HEK293 (cell line): ENCODE measurements around the gene USP46.

Experiments used
- CTCF ChIA-PET: fragments of 350-600 bp; formaldehyde crosslinking; extraction: SDS; loops from one replicate; lab custom pipeline; 2021; ENCODE audit warnings: antibody characterized with exemption; lab: Yijun Ruan, JAX
- POLR2A ChIA-PET: fragments of 300-600 bp; formaldehyde crosslinking; extraction: SDS; loops from one replicate; lab custom pipeline; 2020; ENCODE audit warnings: antibody characterized with exemption, inconsistent platforms; lab: Yijun Ruan, JAX
- H3K27ac ChIP-seq: fragments of 200-500 bp; sonication (Bioruptor generic); 2 replicates; pipeline ENCODE4 v1.5.1; 2014; ENCODE audit warnings: low read depth, low read length, control low read depth, inconsistent platforms; ENCODE audit errors: extremely low read depth
- H3K36me3 ChIP-seq, 2 experiments: fragments of 200-500 bp in 1 of 2; sonication (Bioruptor generic) in 1 of 2; 1 replicate in 1 of 2; 2 replicates in 1 of 2; pipeline ENCODE4 v1.5.1; 2014 to 2017; ENCODE audit warnings: inconsistent platforms in 2 of 2, low read length in 2 of 2; ENCODE audit not compliant: control insufficient read depth in 2 of 2, insufficient read depth in 1 of 2
- H3K4me1 ChIP-seq: fragments of 200-500 bp; sonication (Bioruptor generic); 2 replicates; pipeline ENCODE4 v1.5.1; 2014; ENCODE audit warnings: mild to moderate bottlenecking, low read length, inconsistent platforms; ENCODE audit not compliant: control insufficient read depth, insufficient read depth
- H3K4me3 ChIP-seq: 2 replicates; pipeline ENCODE4 v1.5.1; 2011; ENCODE audit warnings: low read depth, mild to moderate bottlenecking, control low read depth, low read length, moderate library complexity
- H3K9me3 ChIP-seq: fragments of 200-500 bp; sonication (Bioruptor generic); 2 replicates; pipeline ENCODE4 v1.5.1; 2014; ENCODE audit warnings: low read depth, low read length, inconsistent platforms; ENCODE audit not compliant: control insufficient read depth, insufficient read depth
- EGR2 ChIP-seq: fragments of 450-650 bp; formaldehyde crosslinking; IDR thresholded peaks from 2 replicates; pipeline ENCODE4 v1.5.1; 2016; ENCODE audit warnings: low read depth, missing biosample characterization, missing genetic modification characterization
- MYNN ChIP-seq: fragments of 450-650 bp; formaldehyde crosslinking; IDR thresholded peaks from 2 replicates; pipeline ENCODE4 v1.5.1; 2016; ENCODE audit warnings: missing biosample characterization, missing genetic modification characterization, borderline replicate concordance
- SCRT1 ChIP-seq: fragments of 450-650 bp; formaldehyde crosslinking; IDR thresholded peaks from 2 replicates; pipeline ENCODE4 v1.5.1; 2016; ENCODE audit warnings: missing biosample characterization, missing genetic modification characterization, borderline replicate concordance
- SCRT2 ChIP-seq: fragments of 450-650 bp; formaldehyde crosslinking; IDR thresholded peaks from 2 replicates; pipeline ENCODE4 v1.5.1; 2016; ENCODE audit warnings: missing biosample characterization, missing genetic modification characterization
- SP2 ChIP-seq: fragments of 450-650 bp; formaldehyde crosslinking; IDR thresholded peaks from 2 replicates; pipeline ENCODE4 v1.5.1; 2016; ENCODE audit warnings: missing biosample characterization, missing genetic modification characterization
- ZBTB7A ChIP-seq: fragments of 450-650 bp; formaldehyde crosslinking; IDR thresholded peaks from 2 replicates; pipeline ENCODE4 v1.5.1; 2016; ENCODE audit warnings: low read depth, missing biosample characterization, missing genetic modification characterization
- ZIC2 ChIP-seq: fragments of 450-650 bp; formaldehyde crosslinking; IDR thresholded peaks from 2 replicates; pipeline ENCODE4 v1.5.1; 2016; ENCODE audit warnings: missing biosample characterization, missing genetic modification characterization
- ZNF112 ChIP-seq: fragments of 450-650 bp; formaldehyde crosslinking; IDR thresholded peaks from 2 replicates; pipeline ENCODE4 v1.5.0; 2017; ENCODE audit warnings: missing biosample characterization, missing genetic modification characterization
- ZNF155 ChIP-seq: fragments of 450-650 bp; formaldehyde crosslinking; IDR thresholded peaks from 2 replicates; pipeline ENCODE4 v1.5.1; 2016; ENCODE audit warnings: missing biosample characterization, missing genetic modification characterization
- ZNF221 ChIP-seq: fragments of 450-650 bp; formaldehyde crosslinking; IDR thresholded peaks from 2 replicates; pipeline ENCODE4 v1.5.1; 2017; ENCODE audit warnings: missing biosample characterization, missing genetic modification characterization, borderline replicate concordance
- ZNF394 ChIP-seq: fragments of 450-650 bp; formaldehyde crosslinking; IDR thresholded peaks from 2 replicates; pipeline ENCODE4 v1.5.1; 2016; ENCODE audit warnings: missing biosample characterization, missing genetic modification characterization, mild to moderate bottlenecking, moderate library complexity, borderline replicate concordance
- ZNF571 ChIP-seq: fragments of 450-650 bp; formaldehyde crosslinking; IDR thresholded peaks from 2 replicates; pipeline ENCODE4 v1.5.0; 2017; ENCODE audit warnings: missing biosample characterization, missing genetic modification characterization
- ZNF585B ChIP-seq: fragments of 450-650 bp; formaldehyde crosslinking; IDR thresholded peaks from 2 replicates; pipeline ENCODE4 v1.5.1; 2016; ENCODE audit warnings: missing biosample characterization, missing genetic modification characterization
- ZNF626 ChIP-seq: fragments of 450-650 bp; sonication (Bioruptor Pico); formaldehyde crosslinking; IDR thresholded peaks from 2 replicates; pipeline ENCODE4 v1.5.1; 2018; ENCODE audit warnings: missing biosample characterization, missing genetic modification characterization, inconsistent platforms
- ZNF629 ChIP-seq: fragments of 450-650 bp; formaldehyde crosslinking; IDR thresholded peaks from 2 replicates; pipeline ENCODE4 v1.5.1; 2017; ENCODE audit warnings: missing biosample characterization, missing genetic modification characterization
- ZNF654 ChIP-seq: fragments of 450-650 bp; formaldehyde crosslinking; IDR thresholded peaks from 2 replicates; pipeline ENCODE4 v1.5.1; 2016; ENCODE audit warnings: low read depth, missing biosample characterization, missing genetic modification characterization
- ZNF747 ChIP-seq: fragments of 450-650 bp; formaldehyde crosslinking; IDR thresholded peaks from 2 replicates; pipeline ENCODE4 v1.5.1; 2016; ENCODE audit warnings: missing biosample characterization, missing genetic modification characterization
- TF ChIP-seq, protein P1 (sequence below): fragments of 450-650 bp; formaldehyde crosslinking; IDR thresholded peaks from 2 replicates; pipeline ENCODE4 v1.5.1; 2016; ENCODE audit warnings: missing biosample characterization, missing genetic modification characterization
- TF ChIP-seq, protein P2 (sequence below): fragments of 450-650 bp; formaldehyde crosslinking; conservative IDR thresholded peaks from 2 replicates; pipeline ENCODE4 v1.5.1; 2016; ENCODE audit warnings: low read depth, missing biosample characterization, missing genetic modification characterization
- TF ChIP-seq, protein P3 (sequence below): fragments of 450-650 bp; formaldehyde crosslinking; IDR thresholded peaks from 2 replicates; pipeline ENCODE4 v1.5.1; 2016; ENCODE audit warnings: missing biosample characterization, missing genetic modification characterization
- TF ChIP-seq, protein P4 (sequence below): fragments of 450-650 bp; formaldehyde crosslinking; IDR thresholded peaks from 2 replicates; pipeline ENCODE4 v1.5.1; 2016; ENCODE audit warnings: missing biosample characterization, missing genetic modification characterization, borderline replicate concordance
- TF ChIP-seq, protein P5 (sequence below): fragments of 450-650 bp; formaldehyde crosslinking; IDR thresholded peaks from 2 replicates; pipeline ENCODE4 v1.5.1; 2016; ENCODE audit warnings: missing biosample characterization, missing genetic modification characterization, borderline replicate concordance
- TF ChIP-seq, protein P6 (sequence below): fragments of 450-650 bp; IDR thresholded peaks from 2 replicates; pipeline ENCODE4 v1.5.1; 2018; ENCODE audit warnings: missing biosample characterization, mild to moderate bottlenecking, missing genetic modification characterization

The USP46 gene

DNA sequence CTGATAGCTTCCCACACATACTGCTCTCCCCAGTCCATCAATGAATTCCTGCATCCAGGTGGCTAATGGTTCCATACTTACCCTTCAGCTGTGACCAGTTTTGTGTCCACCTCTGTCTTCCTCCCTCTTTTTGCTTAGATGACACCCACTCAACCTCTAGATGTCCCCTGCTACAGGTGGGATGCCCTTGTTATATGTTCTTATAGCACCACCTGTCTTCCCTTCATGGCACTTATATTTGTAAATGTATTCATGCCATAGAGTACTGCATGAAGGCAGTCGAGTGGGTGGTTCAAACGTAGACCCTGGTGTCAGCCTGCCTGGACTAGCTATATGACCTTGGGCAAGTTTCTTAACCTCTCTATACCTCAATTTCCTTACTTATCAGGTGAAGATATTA is 6.5 kb upstream of the USP46 start (continued):
- TF ChIP-seq, protein P1, sequence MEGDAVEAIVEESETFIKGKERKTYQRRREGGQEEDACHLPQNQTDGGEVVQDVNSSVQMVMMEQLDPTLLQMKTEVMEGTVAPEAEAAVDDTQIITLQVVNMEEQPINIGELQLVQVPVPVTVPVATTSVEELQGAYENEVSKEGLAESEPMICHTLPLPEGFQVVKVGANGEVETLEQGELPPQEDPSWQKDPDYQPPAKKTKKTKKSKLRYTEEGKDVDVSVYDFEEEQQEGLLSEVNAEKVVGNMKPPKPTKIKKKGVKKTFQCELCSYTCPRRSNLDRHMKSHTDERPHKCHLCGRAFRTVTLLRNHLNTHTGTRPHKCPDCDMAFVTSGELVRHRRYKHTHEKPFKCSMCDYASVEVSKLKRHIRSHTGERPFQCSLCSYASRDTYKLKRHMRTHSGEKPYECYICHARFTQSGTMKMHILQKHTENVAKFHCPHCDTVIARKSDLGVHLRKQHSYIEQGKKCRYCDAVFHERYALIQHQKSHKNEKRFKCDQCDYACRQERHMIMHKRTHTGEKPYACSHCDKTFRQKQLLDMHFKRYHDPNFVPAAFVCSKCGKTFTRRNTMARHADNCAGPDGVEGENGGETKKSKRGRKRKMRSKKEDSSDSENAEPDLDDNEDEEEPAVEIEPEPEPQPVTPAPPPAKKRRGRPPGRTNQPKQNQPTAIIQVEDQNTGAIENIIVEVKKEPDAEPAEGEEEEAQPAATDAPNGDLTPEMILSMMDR (tag by site-specific recombination) = peak; percentile 75
- no peak for TF ChIP-seq ZNF394 (tag by site-specific recombination)
- peak; percentile 54 for TF ChIP-seq ZNF654 (tag by site-specific recombination)
- no peak for TF ChIP-seq ZNF585B (tag by site-specific recombination)
- no peak for TF ChIP-seq ZBTB7A (tag by site-specific recombination)
- TF ChIP-seq ZNF112 (tag by site-specific recombination) = no peak
- TF ChIP-seq SCRT1 (tag by site-specific recombination) = peak; percentile 94
- TF ChIP-seq SCRT2 (tag by site-specific recombination) = peak; percentile 78
- TF ChIP-seq, protein P2, sequence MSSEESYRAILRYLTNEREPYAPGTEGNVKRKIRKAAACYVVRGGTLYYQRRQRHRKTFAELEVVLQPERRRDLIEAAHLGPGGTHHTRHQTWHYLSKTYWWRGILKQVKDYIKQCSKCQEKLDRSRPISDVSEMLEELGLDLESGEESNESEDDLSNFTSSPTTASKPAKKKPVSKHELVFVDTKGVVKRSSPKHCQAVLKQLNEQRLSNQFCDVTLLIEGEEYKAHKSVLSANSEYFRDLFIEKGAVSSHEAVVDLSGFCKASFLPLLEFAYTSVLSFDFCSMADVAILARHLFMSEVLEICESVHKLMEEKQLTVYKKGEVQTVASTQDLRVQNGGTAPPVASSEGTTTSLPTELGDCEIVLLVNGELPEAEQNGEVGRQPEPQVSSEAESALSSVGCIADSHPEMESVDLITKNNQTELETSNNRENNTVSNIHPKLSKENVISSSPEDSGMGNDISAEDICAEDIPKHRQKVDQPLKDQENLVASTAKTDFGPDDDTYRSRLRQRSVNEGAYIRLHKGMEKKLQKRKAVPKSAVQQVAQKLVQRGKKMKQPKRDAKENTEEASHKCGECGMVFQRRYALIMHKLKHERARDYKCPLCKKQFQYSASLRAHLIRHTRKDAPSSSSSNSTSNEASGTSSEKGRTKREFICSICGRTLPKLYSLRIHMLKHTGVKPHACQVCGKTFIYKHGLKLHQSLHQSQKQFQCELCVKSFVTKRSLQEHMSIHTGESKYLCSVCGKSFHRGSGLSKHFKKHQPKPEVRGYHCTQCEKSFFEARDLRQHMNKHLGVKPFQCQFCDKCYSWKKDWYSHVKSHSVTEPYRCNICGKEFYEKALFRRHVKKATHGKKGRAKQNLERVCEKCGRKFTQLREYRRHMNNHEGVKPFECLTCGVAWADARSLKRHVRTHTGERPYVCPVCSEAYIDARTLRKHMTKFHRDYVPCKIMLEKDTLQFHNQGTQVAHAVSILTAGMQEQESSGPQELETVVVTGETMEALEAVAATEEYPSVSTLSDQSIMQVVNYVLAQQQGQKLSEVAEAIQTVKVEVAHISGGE (tag by site-specific recombination) = no peak
- no peak for TF ChIP-seq SP2
- TF ChIP-seq, protein P3, sequence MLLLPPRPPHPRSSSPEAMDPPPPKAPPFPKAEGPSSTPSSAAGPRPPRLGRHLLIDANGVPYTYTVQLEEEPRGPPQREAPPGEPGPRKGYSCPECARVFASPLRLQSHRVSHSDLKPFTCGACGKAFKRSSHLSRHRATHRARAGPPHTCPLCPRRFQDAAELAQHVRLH = no peak
- TF ChIP-seq ZNF571 = no peak
- TF ChIP-seq ZNF626 = no peak
- TF ChIP-seq EGR2 (tag by site-specific recombination) = peak; percentile 32; the same call in 1 of the 2 replicates

DNA sequence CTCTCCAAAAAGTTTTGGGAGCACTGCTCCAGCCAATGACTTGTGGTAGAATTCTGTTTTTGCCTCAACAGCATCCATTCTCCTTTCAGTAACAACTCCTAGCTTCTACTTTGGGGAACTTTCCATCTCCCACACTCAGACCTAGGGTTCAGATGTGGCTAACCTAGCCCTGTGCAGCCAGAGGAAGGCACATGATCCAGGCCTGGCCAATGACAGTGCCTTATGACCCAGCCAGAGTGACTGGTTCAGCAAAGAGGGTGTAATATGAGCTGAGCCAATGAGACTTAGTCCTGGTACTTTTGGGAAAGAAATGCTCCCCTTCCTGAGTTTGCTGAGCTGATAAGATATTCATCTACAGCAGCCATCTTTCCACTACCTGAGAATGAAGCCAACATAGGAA is 5.4 kb upstream of the USP46 start:
- no peak for TF ChIP-seq MYNN (tag by site-specific recombination)
- TF ChIP-seq, protein P4, sequence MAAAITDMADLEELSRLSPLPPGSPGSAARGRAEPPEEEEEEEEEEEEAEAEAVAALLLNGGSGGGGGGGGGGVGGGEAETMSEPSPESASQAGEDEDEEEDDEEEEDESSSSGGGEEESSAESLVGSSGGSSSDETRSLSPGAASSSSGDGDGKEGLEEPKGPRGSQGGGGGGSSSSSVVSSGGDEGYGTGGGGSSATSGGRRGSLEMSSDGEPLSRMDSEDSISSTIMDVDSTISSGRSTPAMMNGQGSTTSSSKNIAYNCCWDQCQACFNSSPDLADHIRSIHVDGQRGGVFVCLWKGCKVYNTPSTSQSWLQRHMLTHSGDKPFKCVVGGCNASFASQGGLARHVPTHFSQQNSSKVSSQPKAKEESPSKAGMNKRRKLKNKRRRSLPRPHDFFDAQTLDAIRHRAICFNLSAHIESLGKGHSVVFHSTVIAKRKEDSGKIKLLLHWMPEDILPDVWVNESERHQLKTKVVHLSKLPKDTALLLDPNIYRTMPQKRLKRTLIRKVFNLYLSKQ = no peak
- TF ChIP-seq ZNF629 (tag by site-specific recombination) = no peak
- TF ChIP-seq ZNF221 (tag by site-specific recombination) = no peak
- TF ChIP-seq, protein P5, sequence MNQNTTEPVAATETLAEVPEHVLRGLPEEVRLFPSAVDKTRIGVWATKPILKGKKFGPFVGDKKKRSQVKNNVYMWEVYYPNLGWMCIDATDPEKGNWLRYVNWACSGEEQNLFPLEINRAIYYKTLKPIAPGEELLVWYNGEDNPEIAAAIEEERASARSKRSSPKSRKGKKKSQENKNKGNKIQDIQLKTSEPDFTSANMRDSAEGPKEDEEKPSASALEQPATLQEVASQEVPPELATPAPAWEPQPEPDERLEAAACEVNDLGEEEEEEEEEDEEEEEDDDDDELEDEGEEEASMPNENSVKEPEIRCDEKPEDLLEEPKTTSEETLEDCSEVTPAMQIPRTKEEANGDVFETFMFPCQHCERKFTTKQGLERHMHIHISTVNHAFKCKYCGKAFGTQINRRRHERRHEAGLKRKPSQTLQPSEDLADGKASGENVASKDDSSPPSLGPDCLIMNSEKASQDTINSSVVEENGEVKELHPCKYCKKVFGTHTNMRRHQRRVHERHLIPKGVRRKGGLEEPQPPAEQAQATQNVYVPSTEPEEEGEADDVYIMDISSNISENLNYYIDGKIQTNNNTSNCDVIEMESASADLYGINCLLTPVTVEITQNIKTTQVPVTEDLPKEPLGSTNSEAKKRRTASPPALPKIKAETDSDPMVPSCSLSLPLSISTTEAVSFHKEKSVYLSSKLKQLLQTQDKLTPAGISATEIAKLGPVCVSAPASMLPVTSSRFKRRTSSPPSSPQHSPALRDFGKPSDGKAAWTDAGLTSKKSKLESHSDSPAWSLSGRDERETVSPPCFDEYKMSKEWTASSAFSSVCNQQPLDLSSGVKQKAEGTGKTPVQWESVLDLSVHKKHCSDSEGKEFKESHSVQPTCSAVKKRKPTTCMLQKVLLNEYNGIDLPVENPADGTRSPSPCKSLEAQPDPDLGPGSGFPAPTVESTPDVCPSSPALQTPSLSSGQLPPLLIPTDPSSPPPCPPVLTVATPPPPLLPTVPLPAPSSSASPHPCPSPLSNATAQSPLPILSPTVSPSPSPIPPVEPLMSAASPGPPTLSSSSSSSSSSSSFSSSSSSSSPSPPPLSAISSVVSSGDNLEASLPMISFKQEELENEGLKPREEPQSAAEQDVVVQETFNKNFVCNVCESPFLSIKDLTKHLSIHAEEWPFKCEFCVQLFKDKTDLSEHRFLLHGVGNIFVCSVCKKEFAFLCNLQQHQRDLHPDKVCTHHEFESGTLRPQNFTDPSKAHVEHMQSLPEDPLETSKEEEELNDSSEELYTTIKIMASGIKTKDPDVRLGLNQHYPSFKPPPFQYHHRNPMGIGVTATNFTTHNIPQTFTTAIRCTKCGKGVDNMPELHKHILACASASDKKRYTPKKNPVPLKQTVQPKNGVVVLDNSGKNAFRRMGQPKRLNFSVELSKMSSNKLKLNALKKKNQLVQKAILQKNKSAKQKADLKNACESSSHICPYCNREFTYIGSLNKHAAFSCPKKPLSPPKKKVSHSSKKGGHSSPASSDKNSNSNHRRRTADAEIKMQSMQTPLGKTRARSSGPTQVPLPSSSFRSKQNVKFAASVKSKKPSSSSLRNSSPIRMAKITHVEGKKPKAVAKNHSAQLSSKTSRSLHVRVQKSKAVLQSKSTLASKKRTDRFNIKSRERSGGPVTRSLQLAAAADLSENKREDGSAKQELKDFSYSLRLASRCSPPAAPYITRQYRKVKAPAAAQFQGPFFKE (tag by site-specific recombination) = no peak
- TF ChIP-seq ZNF747 = no peak
- TF ChIP-seq ZNF155 (tag by site-specific recombination) = no peak
- no peak for TF ChIP-seq ZIC2 (tag by site-specific recombination)
- TF ChIP-seq, protein P6, sequence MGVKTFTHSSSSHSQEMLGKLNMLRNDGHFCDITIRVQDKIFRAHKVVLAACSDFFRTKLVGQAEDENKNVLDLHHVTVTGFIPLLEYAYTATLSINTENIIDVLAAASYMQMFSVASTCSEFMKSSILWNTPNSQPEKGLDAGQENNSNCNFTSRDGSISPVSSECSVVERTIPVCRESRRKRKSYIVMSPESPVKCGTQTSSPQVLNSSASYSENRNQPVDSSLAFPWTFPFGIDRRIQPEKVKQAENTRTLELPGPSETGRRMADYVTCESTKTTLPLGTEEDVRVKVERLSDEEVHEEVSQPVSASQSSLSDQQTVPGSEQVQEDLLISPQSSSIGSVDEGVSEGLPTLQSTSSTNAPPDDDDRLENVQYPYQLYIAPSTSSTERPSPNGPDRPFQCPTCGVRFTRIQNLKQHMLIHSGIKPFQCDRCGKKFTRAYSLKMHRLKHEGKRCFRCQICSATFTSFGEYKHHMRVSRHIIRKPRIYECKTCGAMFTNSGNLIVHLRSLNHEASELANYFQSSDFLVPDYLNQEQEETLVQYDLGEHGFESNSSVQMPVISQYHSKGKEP (tag by site-specific recombination) = no peak
- no peak overlapping the region for H3K27ac ChIP-seq
- H3K4me3 ChIP-seq = no peak overlapping the region
- H3K4me1 ChIP-seq = no peaks in the 10 kb centered on the region
- ChIA-PET POLR2A (no interaction called here), CTCF (interaction anchor here (0.6 to 1.1 kb wide), 3 partner anchors 113 to 1632 kb away, joined by 3 read pairs; no protein-coding TSS in a partner anchor)
- H3K36me3 ChIP-seq = peaks cover 0 to 3% of the 10 kb centered on the region in 2 experiments; a peak in 1 of 3 replicates
- H3K9me3 ChIP-seq = no peaks in the 10 kb centered on the region
